H9 (cell line): ENCODE results near the gene HMCN1. TPM values are rescaled to one million over a fixed set of nuclear protein-coding genes. Genes with fewer than 3 reads are reported as not detected.

Experiments used
- DNase-seq: peaks from one replicate; pipeline ENCODE4 v3.0.0-alpha.2; 2017
- H2AFZ ChIP-seq: one replicate; pipeline ENCODE4 v1.6.1; 2013; ENCODE audit warnings: mild to moderate bottlenecking, low read length, control low read depth, moderate library complexity
- H2AK5ac ChIP-seq: 2 replicates; pipeline ENCODE4 v1.6.1; 2013; ENCODE audit warnings: low read length, control low read depth, mixed read lengths; ENCODE audit not compliant: insufficient read length
- H2BK120ac ChIP-seq: one replicate; pipeline ENCODE4 v1.6.1; 2013; ENCODE audit warnings: low read depth, mild to moderate bottlenecking, low read length, control low read depth, inconsistent platforms; ENCODE audit not compliant: poor library complexity, severe bottlenecking
- H2BK12ac ChIP-seq: 2 replicates; pipeline ENCODE4 v1.6.1; 2013; ENCODE audit warnings: low read length, control low read depth, mixed read lengths, low read depth; ENCODE audit not compliant: insufficient read length
- H2BK15ac ChIP-seq: 2 replicates; pipeline ENCODE4 v1.6.1; 2013; ENCODE audit warnings: low read depth, low read length, control low read depth
- H2BK20ac ChIP-seq: one replicate; pipeline ENCODE4 v1.6.1; 2013; ENCODE audit warnings: low read depth, mild to moderate bottlenecking, low read length, control low read depth, inconsistent platforms; ENCODE audit not compliant: poor library complexity, severe bottlenecking
- H2BK5ac ChIP-seq: 2 replicates; pipeline ENCODE4 v1.6.1; 2013; ENCODE audit warnings: low read length, control low read depth, mixed read lengths; ENCODE audit not compliant: insufficient read length
- H3K14ac ChIP-seq: 2 replicates; pipeline ENCODE4 v1.6.1; 2013; ENCODE audit warnings: low read length, control low read depth; ENCODE audit not compliant: insufficient read depth
- H3K18ac ChIP-seq: 2 replicates; pipeline ENCODE4 v1.6.1; 2013; ENCODE audit warnings: low read depth, mild to moderate bottlenecking, mixed read lengths, low read length, control low read depth; ENCODE audit not compliant: insufficient read length
- H3K23ac ChIP-seq: 2 replicates; pipeline ENCODE4 v1.6.1; 2013; ENCODE audit warnings: low read length, control low read depth, mixed read lengths, low read depth; ENCODE audit not compliant: insufficient read length
- H3K23me2 ChIP-seq: 2 replicates; pipeline ENCODE4 v1.6.1; 2013; ENCODE audit warnings: low read depth, mild to moderate bottlenecking, mixed read lengths, low read length, control low read depth; ENCODE audit not compliant: insufficient read length, poor library complexity, severe bottlenecking
- H3K27ac ChIP-seq: 2 replicates; pipeline ENCODE4 v1.5.1; 2013; ENCODE audit warnings: low read length, control low read depth, mixed read lengths, low read depth; ENCODE audit not compliant: insufficient read length
- H3K27me3 ChIP-seq: 2 replicates; pipeline ENCODE4 v1.6.1; 2013; ENCODE audit warnings: low read length, control low read depth, inconsistent platforms; ENCODE audit not compliant: insufficient read depth
- H3K4ac ChIP-seq: 2 replicates; pipeline ENCODE4 v1.6.1; 2013; ENCODE audit warnings: low read depth, mild to moderate bottlenecking, control low read depth, inconsistent platforms, low read length, moderate library complexity
- H3K4me1 ChIP-seq: 2 replicates; pipeline ENCODE4 v1.6.1; 2013; ENCODE audit warnings: low read length, control low read depth, inconsistent platforms; ENCODE audit not compliant: insufficient read depth
- H3K4me2 ChIP-seq: 2 replicates; pipeline ENCODE4 v1.6.1; 2013; ENCODE audit warnings: low read length, control low read depth, mixed read lengths; ENCODE audit not compliant: insufficient read length, insufficient read depth
- H3K56ac ChIP-seq: 2 replicates; pipeline ENCODE4 v1.6.1; 2013; ENCODE audit warnings: low read depth, mild to moderate bottlenecking, mixed read lengths, low read length, control low read depth; ENCODE audit not compliant: insufficient read length
- H3K79me1 ChIP-seq: 2 replicates; pipeline ENCODE4 v1.6.1; 2013; ENCODE audit warnings: low read depth, mild to moderate bottlenecking, moderate library complexity, low read length, control low read depth, inconsistent platforms; ENCODE audit not compliant: insufficient read depth, poor library complexity, severe bottlenecking
- H3K79me2 ChIP-seq: 2 replicates; pipeline ENCODE4 v1.6.1; 2013; ENCODE audit warnings: low read length, control low read depth, inconsistent platforms; ENCODE audit not compliant: insufficient read depth
- H3K9ac ChIP-seq: 2 replicates; pipeline ENCODE4 v1.6.1; 2013; ENCODE audit warnings: low read length, control low read depth, mixed read lengths; ENCODE audit not compliant: insufficient read length; ENCODE audit errors: extremely low read depth
- H3K9me3 ChIP-seq: one replicate; pipeline ENCODE4 v1.6.1; 2013; ENCODE audit warnings: low read depth, low read length, inconsistent platforms; ENCODE audit not compliant: control insufficient read depth
- H3T11ph ChIP-seq: one replicate; pipeline ENCODE4 v1.6.1; 2013; ENCODE audit warnings: mild to moderate bottlenecking, low read length, control low read depth, inconsistent platforms
- H4K20me1 ChIP-seq: one replicate; pipeline ENCODE4 v1.6.1; 2013; ENCODE audit not compliant: control insufficient read depth, insufficient read length, insufficient read depth
- H4K5ac ChIP-seq: 2 replicates; pipeline ENCODE4 v1.6.1; 2013; ENCODE audit warnings: low read depth, mild to moderate bottlenecking, mixed read lengths, low read length, control low read depth; ENCODE audit not compliant: insufficient read length
- H4K8ac ChIP-seq: replicated peaks from 2 replicates; pipeline ENCODE4 v1.6.1; 2013; ENCODE audit warnings: low read length, control low read depth, mixed read lengths, low read depth; ENCODE audit not compliant: insufficient read length
- H4K91ac ChIP-seq: 2 replicates; pipeline ENCODE4 v1.6.1; 2013; ENCODE audit warnings: low read depth, mild to moderate bottlenecking, moderate library complexity, mixed read lengths, low read length, control low read depth; ENCODE audit not compliant: insufficient read length
- H3K27ac Mint-ChIP-seq, 3 experiments: 2 replicates in 2 of 3; 3 replicates in 1 of 3; pipeline ENCODE4 v1.8.0; 2020 to 2021; ENCODE audit warnings: mixed read lengths in 3 of 3, mild to moderate bottlenecking in 1 of 3, moderate library complexity in 1 of 3
- H3K27me3 Mint-ChIP-seq: 2 replicates; pipeline ENCODE4 v1.8.0; 2021; ENCODE audit warnings: low read depth, mild to moderate bottlenecking, moderate library complexity, mixed read lengths
- H3K36me3 Mint-ChIP-seq, 3 experiments: 2 replicates in 2 of 3; 3 replicates in 1 of 3; pipeline ENCODE4 v1.8.0; 2020 to 2021; ENCODE audit warnings: low read depth in 3 of 3, mixed read lengths in 3 of 3; ENCODE audit not compliant: insufficient read depth in 1 of 3
- H3K4me1 Mint-ChIP-seq, 2 experiments: 2 replicates each; pipeline ENCODE4 v1.8.0; 2020; ENCODE audit warnings: mixed read lengths in 2 of 2
- H3K4me3 Mint-ChIP-seq, 2 experiments: 2 replicates in 1 of 2; 3 replicates in 1 of 2; pipeline ENCODE4 v1.8.0; 2020 to 2021; ENCODE audit warnings: mild to moderate bottlenecking in 2 of 2, mixed read lengths in 2 of 2, moderate library complexity in 1 of 2
- H3K9me3 Mint-ChIP-seq, 2 experiments: 2 replicates in 1 of 2; 3 replicates in 1 of 2; pipeline ENCODE4 v1.8.0; 2020; ENCODE audit warnings: mild to moderate bottlenecking in 2 of 2, mixed read lengths in 2 of 2, moderate library complexity in 1 of 2
- CTCF ChIP-seq: fragments of 200-600 bp; sonication (generic); conservative IDR thresholded peaks from 3 replicates; pipeline ENCODE4 v1.8.0; 2021; ENCODE audit warnings: antibody characterized with exemption, mild to moderate bottlenecking
- WGBS: extraction: QIAGEN DNeasy Blood & Tissue Kit; methylation state at CpG from one replicate; pipeline ENCODE4 v1.1.7; 2013; ENCODE audit warnings: missing lambda C conversion rate, low lambda C conversion rate, mixed read lengths; ENCODE audit not compliant: insufficient read length; ENCODE audit errors: extremely low coverage; 5-methylcytosine and 5-hydroxymethylcytosine counted together
- total RNA-seq: library from RNA; stranded (reverse); gene quantifications from 2 replicates; pipeline ENCODE4 v1.2.1, GENCODE V29; 2021

Gene HMCN1
- total RNA-seq, 1 experiment from 2014 or later, result 3.3 TPM

- Histone ChIP-seq H2BK20ac (no peak overlapping the region), H3K23me2 (no peaks in the 10 kb centered on the region), H3K4me2 (no peak overlapping the region), H3K23ac (no peak overlapping the region), H3K27me3 (no peaks in the 10 kb centered on the region), H2AFZ (no peak overlapping the region), H3K9me3 (no peaks in the 10 kb centered on the region), H3K4me1 (no peaks in the 10 kb centered on the region), H4K91ac (no peak overlapping the region), H3K79me2 (no peaks in the 10 kb centered on the region), H4K5ac (no peak overlapping the region), H3K27ac (no peak overlapping the region), H4K8ac (no peak overlapping the region), H3K14ac (no peak overlapping the region), H3K18ac (no peak overlapping the region), H4K20me1 (no peaks in the 10 kb centered on the region), H3K79me1 (no peaks in the 10 kb centered on the region), H2AK5ac (no peak overlapping the region), H3K9ac (no peak overlapping the region), H3T11ph (no peak overlapping the region), H2BK15ac (no peak overlapping the region), H3K4ac (no peak overlapping the region), H3K56ac (no peak overlapping the region), H2BK12ac (no peak overlapping the region), H2BK5ac (no peak overlapping the region), H2BK120ac (no peak overlapping the region)
- peaks cover 3% of the 10 kb centered on the region in 2 experiments; a peak in 2 of 4 replicates for H3K4me1 Mint-ChIP-seq
- TF ChIP-seq CTCF, result no peak
- no CpG with 5 or more reads among the region's 3 CpGs for WGBS
- no peaks in the 10 kb centered on the region for H3K9me3 Mint-ChIP-seq
- H3K4me3 Mint-ChIP-seq, result no peak overlapping the region
- no peaks in the 10 kb centered on the region for H3K36me3 Mint-ChIP-seq
- no peaks in the 10 kb centered on the region for H3K27me3 Mint-ChIP-seq
- DNase-seq, result no peak
- no peak overlapping the region for H3K27ac Mint-ChIP-seq
Observed at GRCh38 chr1:186102547-186103148, 368.5 kb downstream of the HMCN1 start.
